SK-N-SH (cell line): ENCODE measurements around the gene PLA2G4C. TPM values are rescaled to one million over a fixed set of nuclear protein-coding genes. Genes with fewer than 3 reads are reported as not detected.

Experiments used
- CTCF ChIA-PET: fragments of 300-600, 350-600 bp; formaldehyde crosslinking; extraction: SDS; loops from one replicate; lab custom pipeline; 2021; lab: Yijun Ruan, JAX
- POLR2A ChIA-PET: fragments of 350-600 bp; sonication (Branson Sonifier 250); formaldehyde crosslinking; extraction: SDS; loops from one replicate; lab custom pipeline; 2020; ENCODE audit warnings: antibody characterized with exemption, inconsistent platforms; lab: Yijun Ruan, JAX
- DNase-seq: peaks from one replicate; pipeline ENCODE4 v3.0.0; 2012
- H2AFZ ChIP-seq: fragments of 200-600 bp; sonication (generic); 2 replicates; pipeline ENCODE4 v1.8.1; 2016; ENCODE audit warnings: antibody characterized with exemption, mild to moderate bottlenecking, low read depth
- H3F3A ChIP-seq: fragments of 200-600 bp; sonication (generic); replicated peaks from 2 replicates; pipeline ENCODE3; 2016; ENCODE audit warnings: antibody characterized with exemption, mild to moderate bottlenecking; ENCODE audit not compliant: insufficient read depth
- H3K27ac ChIP-seq, 2 experiments: fragments of 200-500 bp in 1 of 2; fragments of 200-600 bp in 1 of 2; sonication (Bioruptor generic) in 1 of 2; sonication (generic), shearing (Covaris generic) in 1 of 2; 2 replicates each; pipeline versions ENCODE4 v1.5.1 to v1.6.1; 2014 to 2016; ENCODE audit warnings: low read depth in 2 of 2, inconsistent platforms in 1 of 2, low read length in 1 of 2, mild to moderate bottlenecking in 1 of 2, mixed read lengths in 1 of 2
- H3K27me3 ChIP-seq: fragments of 200-600 bp; sonication (generic), shearing (Covaris generic); 2 replicates; pipeline ENCODE4 v1.6.1; 2016; ENCODE audit warnings: mixed run types; ENCODE audit not compliant: insufficient read depth
- H3K36me3 ChIP-seq, 2 experiments: fragments of 200-500 bp in 1 of 2; fragments of 200-600 bp in 1 of 2; sonication (Bioruptor generic) in 1 of 2; sonication (generic) in 1 of 2; replicated peaks in 1 of 2; 2 replicates each; pipeline versions ENCODE3 to v1.5.1; 2014 to 2016; ENCODE audit warnings: low read length in 1 of 2, mild to moderate bottlenecking in 1 of 2; ENCODE audit not compliant: insufficient read depth in 2 of 2, control insufficient read depth in 1 of 2
- H3K4me1 ChIP-seq, 2 experiments: fragments of 200-500 bp in 1 of 2; fragments of 200-600 bp in 1 of 2; sonication (Bioruptor generic) in 1 of 2; sonication (generic), shearing (Covaris generic) in 1 of 2; 2 replicates each; pipeline versions ENCODE4 v1.5.1 to v1.6.1; 2014 to 2016; ENCODE audit warnings: low read depth in 1 of 2, low read length in 1 of 2, mixed run types in 1 of 2; ENCODE audit not compliant: insufficient read depth in 2 of 2, control insufficient read depth in 1 of 2
- H3K4me2 ChIP-seq: fragments of 200-600 bp; sonication (generic), shearing (Covaris generic); 2 replicates; pipeline ENCODE4 v1.6.1; 2017; ENCODE audit warnings: mixed run types
- H3K4me3 ChIP-seq, 2 experiments: fragments of 200-500 bp in 1 of 2; fragments of 200-600 bp in 1 of 2; sonication (Bioruptor generic) in 1 of 2; sonication (generic), shearing (Covaris generic) in 1 of 2; 2 replicates each; pipeline versions ENCODE4 v1.5.1 to v1.8.1; 2014 to 2016; ENCODE audit warnings: low read depth in 2 of 2, inconsistent platforms in 1 of 2, low read length in 1 of 2, mild to moderate bottlenecking in 1 of 2, mixed read lengths in 1 of 2, moderate library complexity in 1 of 2
- H3K79me2 ChIP-seq: fragments of 200-600 bp; sonication (generic); 2 replicates; pipeline ENCODE4 v1.8.1; 2017; ENCODE audit warnings: mild to moderate bottlenecking; ENCODE audit not compliant: insufficient read depth
- H3K9ac ChIP-seq: fragments of 200-600 bp; sonication (generic); 2 replicates; pipeline ENCODE4 v1.6.1; 2017; ENCODE audit warnings: mixed run types
- H3K9me2 ChIP-seq: fragments of 200-600 bp; sonication (generic); 2 replicates; pipeline ENCODE4 v1.6.1; 2017; ENCODE audit warnings: mixed run types
- H3K9me3 ChIP-seq: fragments of 200-600 bp; sonication (generic); 2 replicates; pipeline ENCODE4 v1.6.1; 2017; ENCODE audit warnings: mixed run types, mild to moderate bottlenecking, moderate library complexity
- H4K20me1 ChIP-seq: fragments of 200-600 bp; sonication (generic); 2 replicates; pipeline ENCODE4 v1.6.1; 2017; ENCODE audit warnings: mild to moderate bottlenecking, mixed run types; ENCODE audit not compliant: insufficient read depth
- CHD2 ChIP-seq: fragments of 150-350 bp; IDR thresholded peaks from 2 replicates; pipeline ENCODE4 v1.6.1; 2018; ENCODE audit warnings: low read length; ENCODE audit not compliant: partially characterized antibody
- CTCF ChIP-seq: fragments of 200-600 bp; sonication (generic); IDR thresholded peaks from 2 replicates; pipeline ENCODE4 v1.6.1; 2017; ENCODE audit warnings: antibody characterized with exemption, mild to moderate bottlenecking, moderate library complexity
- EZH2phosphoT487 ChIP-seq: fragments of 200-600 bp; sonication (generic); IDR thresholded peaks from 2 replicates; pipeline ENCODE4 v1.6.1; 2017; ENCODE audit warnings: low read depth, mixed run types, mild to moderate bottlenecking, antibody characterized with exemption, moderate library complexity, borderline replicate concordance
- FOXJ3 ChIP-seq: sonication (generic); formaldehyde crosslinking; IDR thresholded peaks from 2 replicates; pipeline ENCODE4 v1.5.1; 2020; ENCODE audit warnings: mild to moderate bottlenecking, missing genetic modification reagents
- IRF3 ChIP-seq: fragments of 150-350 bp; IDR thresholded peaks from 2 replicates; pipeline ENCODE4 v1.6.1; 2016; ENCODE audit warnings: mild to moderate bottlenecking, low read depth, low read length
- JUND ChIP-seq: IDR thresholded peaks from 2 replicates; pipeline ENCODE4 v1.4.0; 2012
- MXI1 ChIP-seq: IDR thresholded peaks from 2 replicates; pipeline ENCODE4 v1.6.1; 2012; ENCODE audit warnings: mild to moderate bottlenecking, low read depth, low read length, improper control_type of control experiment
- NFIC ChIP-seq: IDR thresholded peaks from 2 replicates; pipeline ENCODE4 v1.4.0; 2012; ENCODE audit warnings: borderline replicate concordance
- NRF1 ChIP-seq: IDR thresholded peaks from 2 replicates; pipeline ENCODE4 v1.6.1; 2012; ENCODE audit warnings: low read depth, mild to moderate bottlenecking, low read length
- PBX3 ChIP-seq: IDR thresholded peaks from 2 replicates; pipeline ENCODE4; 2012
- RCOR1 ChIP-seq: fragments of 150-350 bp; IDR thresholded peaks from 2 replicates; pipeline ENCODE4 v1.6.1; 2017; ENCODE audit warnings: antibody characterized with exemption, low read length
- RXRA ChIP-seq: IDR thresholded peaks from 2 replicates; pipeline ENCODE4 v1.4.0; 2012; ENCODE audit warnings: low read depth, mild to moderate bottlenecking, borderline replicate concordance
- TEAD4 ChIP-seq: IDR thresholded peaks from 2 replicates; pipeline ENCODE4 v1.4.0; 2012; ENCODE audit warnings: mild to moderate bottlenecking, borderline replicate concordance; ENCODE audit not compliant: insufficient read depth
- USF2 ChIP-seq: fragments of 150-350 bp; IDR thresholded peaks from 2 replicates; pipeline ENCODE4 v1.6.1; 2017; ENCODE audit warnings: antibody characterized with exemption, low read length, low read depth, borderline replicate concordance
- WGBS: methylation state at CpG from one replicate; pipeline ENCODE4 v1.1.6; 2017; ENCODE audit warnings: low lambda C conversion rate; 5-methylcytosine and 5-hydroxymethylcytosine counted together
- polyA plus RNA-seq, 3 experiments: library from polyadenylated mRNA; depleted of rRNA; stranded (reverse); fragments of >200 nt; gene quantifications; 2 replicates each; pipeline ENCODE4 v1.2.3, GENCODE V29; 2012

The PLA2G4C gene
- polyA plus RNA-seq, 1 of the 3 experiments (the other 2 are of a cell fraction) = 6.1 TPM

- Histone ChIP-seq H3K9me2 (no peaks in the 10 kb centered on the region), H3K4me1 (no peaks in the 10 kb centered on the region; a peak in 1 of 4 replicates), H3K27ac (no peak overlapping the region), H2AFZ (no peak overlapping the region), H3K27me3 (no peaks in the 10 kb centered on the region), H3F3A (no peaks in the 10 kb centered on the region), H3K4me3 (no peak overlapping the region), H3K9me3 (no peaks in the 10 kb centered on the region), H4K20me1 (no peaks in the 10 kb centered on the region), H3K4me2 (no peak overlapping the region), H3K9ac (no peak overlapping the region), H3K79me2 (no peaks in the 10 kb centered on the region), H3K36me3 (peaks cover 7 to 8% of the 10 kb centered on the region in 2 experiments)
- TF ChIP-seq NFIC (no peak), FOXJ3 (no peak), TEAD4 (no peak), EZH2phosphoT487 (no peak)
- 85% methylated on average over 9 of the region's 9 CpGs for WGBS
- ChIA-PET POLR2A (no interaction called here), CTCF (interaction anchor here (16.3 kb wide), 1 partner anchor 42 kb away, joined by 168 read pairs; the partner anchor contains the start of gene PLA2G4C)
- DNase-seq = no peak
Measured at GRCh38 chr19:48148576-48148975, 38.0 kb upstream of the PLA2G4C start.

GRCh38 chr19:48147597-48148175, 37.1 kb upstream of the PLA2G4C start:
- H3K9me2 ChIP-seq = no peaks in the 10 kb centered on the region
- no peaks in the 10 kb centered on the region for H3K79me2 ChIP-seq
- H3K36me3 ChIP-seq = peaks cover 7 to 8% of the 10 kb centered on the region in 2 experiments
- H3K4me2 ChIP-seq = no peak overlapping the region
- no peaks in the 10 kb centered on the region for H3K4me1 ChIP-seq
- TF ChIP-seq CHD2 = no peak
- TF ChIP-seq USF2 = no peak
- TF ChIP-seq RCOR1 = no peak
- TF ChIP-seq TEAD4 = no peak
- no peak for TF ChIP-seq EZH2phosphoT487
- TF ChIP-seq JUND = no peak
- no peaks in the 10 kb centered on the region for H3F3A ChIP-seq
- H2AFZ ChIP-seq = no peak overlapping the region
- ChIA-PET POLR2A (interaction anchor here (0.6 to 0.7 kb wide), 2 partner anchors 18 to 185 kb away, joined by 3 read pairs; no protein-coding TSS in a partner anchor), CTCF (interaction anchor here (1.7 to 16.3 kb wide), 2 partner anchors 8 to 41 kb away, joined by 3 to 168 read pairs; partner anchors contain the start of gene PLA2G4C)
- no peak overlapping the region for H3K9ac ChIP-seq
- no peak overlapping the region for H3K4me3 ChIP-seq
- H3K27ac ChIP-seq = no peak overlapping the region
- WGBS = 76% methylated on average over 3 of the region's 4 CpGs
- no peaks in the 10 kb centered on the region for H4K20me1 ChIP-seq
- H3K9me3 ChIP-seq = no peaks in the 10 kb centered on the region
- no peak for DNase-seq
- no peaks in the 10 kb centered on the region for H3K27me3 ChIP-seq

GRCh38 chr19:48139053-48139452, 28.4 kb upstream of the PLA2G4C start:
- Histone ChIP-seq H3K4me3 (no peak overlapping the region), H3K36me3 (peaks cover 0 to 4% of the 10 kb centered on the region in 2 experiments), H3K27ac (no peak overlapping the region), H3K4me1 (peaks cover 0 to 2% of the 10 kb centered on the region in 2 experiments; a peak in 1 of 4 replicates), H2AFZ (no peak overlapping the region), H3K9ac (no peak overlapping the region), H3K27me3 (no peaks in the 10 kb centered on the region), H3F3A (no peaks in the 10 kb centered on the region), H3K79me2 (no peaks in the 10 kb centered on the region), H3K9me2 (no peaks in the 10 kb centered on the region), H3K4me2 (no peak overlapping the region), H3K9me3 (no peaks in the 10 kb centered on the region), H4K20me1 (no peaks in the 10 kb centered on the region)
- POLR2A ChIA-PET = no interaction called here
- WGBS = 97% methylated on average over 4 of the region's 6 CpGs
- no peak for DNase-seq
- CTCF ChIA-PET = interaction anchor here (1.0 to 3.2 kb wide), 4 partner anchors 13 to 32 kb away, joined by 3 to 12 read pairs (median 5); no protein-coding TSS in a partner anchor
- TF ChIP-seq FOXJ3 (no peak), RXRA (no peak), MXI1 (no peak), PBX3 (no peak), NRF1 (no peak), IRF3 (no peak), USF2 (no peak), CTCF (no peak), NFIC (no peak), CHD2 (no peak)
